BLaER1 (cell line): ENCODE measurements around the gene SERTAD1.

Source experiments
- H3K27ac ChIP-seq: shearing (Covaris generic); formaldehyde crosslinking; 2 replicates; pipeline ENCODE4 v1.8.1; 2022
- H3K27me3 ChIP-seq: shearing (Covaris generic); formaldehyde crosslinking; 2 replicates; pipeline ENCODE4 v1.8.1; 2022
- H3K36me3 ChIP-seq: shearing (Covaris generic); formaldehyde crosslinking; 2 replicates; pipeline ENCODE4 v1.8.1; 2022
- H3K4me1 ChIP-seq: shearing (Covaris generic); formaldehyde crosslinking; 2 replicates; pipeline ENCODE4 v1.8.1; 2022
- H3K4me2 ChIP-seq: shearing (Covaris generic); formaldehyde crosslinking; 2 replicates; pipeline ENCODE4 v1.8.1; 2022
- H3K4me3 ChIP-seq: shearing (Covaris generic); formaldehyde crosslinking; 2 replicates; pipeline ENCODE4 v1.8.1; 2022
- H3K9ac ChIP-seq: shearing (Covaris generic); formaldehyde crosslinking; 2 replicates; pipeline ENCODE4 v1.8.1; 2022
- H3K9me3 ChIP-seq: shearing (Covaris generic); formaldehyde crosslinking; 2 replicates; pipeline ENCODE4 v1.8.1; 2022
- H4K20me1 ChIP-seq: shearing (Covaris generic); formaldehyde crosslinking; 2 replicates; pipeline ENCODE4 v1.8.1; 2022
- Cebpa-rat ChIP-seq: shearing (Covaris generic); IDR thresholded peaks from 2 replicates; pipeline ENCODE4 v1.8.1; 2022

The SERTAD1 gene

DNA sequence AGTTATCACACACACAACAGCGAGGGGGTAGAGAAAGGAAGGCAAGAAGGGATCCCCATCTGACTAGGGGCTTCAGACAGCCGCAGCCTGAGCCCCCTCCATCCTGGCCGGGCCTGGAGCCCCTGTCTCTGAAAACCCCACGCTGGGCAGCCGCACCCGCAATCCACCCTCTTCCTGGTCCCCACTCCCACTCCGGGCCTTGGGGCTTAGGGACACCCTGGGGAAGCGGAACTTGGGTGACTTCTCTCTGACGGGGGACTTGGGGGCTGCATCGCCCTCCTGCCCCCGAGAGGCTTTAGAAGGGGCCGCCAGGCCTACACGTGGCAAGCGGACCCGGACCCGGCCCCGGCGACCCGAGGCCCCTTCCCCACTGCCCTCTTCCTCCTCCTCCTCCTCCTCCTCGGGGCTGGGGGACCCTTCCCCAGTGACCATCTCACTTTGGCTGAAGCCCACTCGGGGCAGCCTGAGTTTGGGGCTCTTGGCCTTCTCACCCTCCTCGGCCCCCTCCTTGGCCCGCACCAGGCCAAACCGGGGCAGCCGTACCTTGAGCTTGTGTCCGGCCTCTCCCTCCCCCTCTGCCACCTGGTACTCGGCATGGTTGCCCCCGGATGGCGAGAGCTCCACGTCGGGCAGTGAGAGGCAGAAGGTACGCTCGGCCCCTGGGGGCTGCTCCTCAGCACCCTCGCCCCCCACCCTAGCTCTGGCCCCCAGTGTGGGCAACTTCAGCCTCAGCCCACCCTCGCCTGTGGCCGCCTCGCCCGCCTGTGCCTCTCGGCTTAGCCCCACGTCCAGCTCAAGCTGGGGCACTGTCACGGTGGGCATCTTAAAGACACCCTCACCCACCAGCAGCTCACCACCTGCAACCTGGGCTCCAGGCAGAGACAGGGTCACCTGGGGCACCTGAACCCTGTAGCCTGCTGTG, 31.6 kb downstream of the SERTAD1 start:
- peaks cover 6% of the 10 kb centered on the region; the same call in 1 of the 2 replicates for H3K36me3 ChIP-seq
- peaks cover 8% of the 10 kb centered on the region; the same call in 1 of the 2 replicates for H3K4me1 ChIP-seq
- no peaks in the 10 kb centered on the region for H4K20me1 ChIP-seq
- no peaks in the 10 kb centered on the region for H3K9me3 ChIP-seq
- H3K4me2 ChIP-seq = no peak overlapping the region
- H3K4me3 ChIP-seq = no peak overlapping the region
- H3K9ac ChIP-seq = no peak overlapping the region
- no peaks in the 10 kb centered on the region for H3K27me3 ChIP-seq
- H3K27ac ChIP-seq = no peak overlapping the region
- TF ChIP-seq Cebpa-rat = no peak

DNA sequence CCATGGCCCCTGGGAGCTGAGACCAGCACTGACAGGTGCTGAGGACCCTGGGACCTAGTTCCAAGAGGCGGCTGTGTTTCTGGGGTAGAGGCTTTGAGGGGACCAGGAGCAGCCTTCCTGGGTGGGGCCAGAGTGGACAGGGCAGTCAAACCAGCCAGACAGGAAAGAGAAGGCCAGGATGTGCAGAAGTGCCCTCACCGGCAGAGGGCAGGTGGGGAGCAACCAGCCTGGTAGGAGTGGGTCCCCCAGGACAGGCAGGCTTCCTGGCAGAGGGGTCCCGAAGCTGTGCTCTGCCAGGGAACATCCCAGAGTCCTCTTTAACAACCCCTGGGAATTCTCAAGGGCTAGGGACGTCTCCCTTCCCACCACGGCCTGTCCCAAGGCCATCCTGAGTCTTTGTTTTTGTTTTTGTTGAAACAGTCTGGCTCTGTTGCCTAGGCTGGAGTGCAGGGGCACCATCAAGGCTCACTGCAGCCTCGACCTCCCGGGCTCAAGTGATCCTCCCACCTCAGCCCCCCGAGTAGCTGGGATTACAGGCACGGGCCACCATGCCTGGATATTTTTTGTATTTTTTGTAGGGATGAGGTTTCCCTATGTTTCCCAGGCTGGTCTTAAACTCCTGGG, 32.8 kb downstream of the SERTAD1 start:
- no peak for TF ChIP-seq Cebpa-rat
- no peak overlapping the region for H3K4me3 ChIP-seq
- H3K9ac ChIP-seq = no peak overlapping the region
- H3K9me3 ChIP-seq = no peaks in the 10 kb centered on the region
- H4K20me1 ChIP-seq = no peaks in the 10 kb centered on the region
- no peak overlapping the region for H3K27ac ChIP-seq
- H3K27me3 ChIP-seq = no peaks in the 10 kb centered on the region
- H3K4me2 ChIP-seq = no peak overlapping the region
- H3K36me3 ChIP-seq = peaks cover 6% of the 10 kb centered on the region; the same call in 1 of the 2 replicates
- peaks cover 8% of the 10 kb centered on the region; the same call in 1 of the 2 replicates for H3K4me1 ChIP-seq

- no peak for TF ChIP-seq Cebpa-rat
- no peak overlapping the region for H3K4me2 ChIP-seq
- H3K4me1 ChIP-seq = peaks cover 8% of the 10 kb centered on the region; the same call in 1 of the 2 replicates
- H3K36me3 ChIP-seq = no peaks in the 10 kb centered on the region; the same call in 1 of the 2 replicates
- H3K9me3 ChIP-seq = no peaks in the 10 kb centered on the region
- H3K4me3 ChIP-seq = no peak overlapping the region
- H4K20me1 ChIP-seq = no peaks in the 10 kb centered on the region
- H3K27ac ChIP-seq = no peak overlapping the region
- no peak overlapping the region for H3K9ac ChIP-seq
- no peaks in the 10 kb centered on the region for H3K27me3 ChIP-seq
Measured at GRCh38 chr19:40392123-40392522, 33.7 kb downstream of the SERTAD1 start.

DNA sequence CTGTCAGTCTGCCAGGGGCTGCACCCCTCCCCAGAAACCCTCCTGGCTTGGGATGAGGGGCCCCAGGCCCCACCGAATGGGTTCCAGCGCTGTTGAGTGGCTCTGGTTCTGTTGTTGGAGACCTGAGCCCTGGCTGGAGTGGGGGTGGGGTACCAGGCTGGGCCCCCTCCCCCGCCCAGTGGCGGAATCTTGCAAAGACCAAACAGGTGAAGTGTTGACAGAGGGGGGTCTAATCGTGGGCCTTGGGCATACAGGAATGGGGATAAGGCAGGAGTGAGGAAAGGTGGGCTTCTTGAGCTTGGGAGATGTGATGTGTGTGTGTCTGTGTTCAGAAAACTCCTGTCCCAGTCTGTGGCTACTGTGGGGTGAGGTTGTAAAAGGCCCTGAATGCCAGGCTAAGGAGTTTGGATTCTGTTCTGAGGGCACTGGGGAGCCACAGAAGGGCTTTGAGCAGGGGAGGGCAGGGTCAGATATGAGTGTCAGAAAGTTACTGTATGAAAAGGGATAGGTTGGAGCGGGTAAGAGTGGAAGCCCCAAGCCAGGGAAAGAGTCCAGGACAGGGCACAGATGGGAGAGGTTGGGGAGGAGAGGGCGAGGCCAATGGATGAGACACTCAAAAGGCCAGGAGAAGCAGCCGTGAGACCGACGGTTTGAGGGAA, 35.6 kb downstream of the SERTAD1 start, which contains the start of gene HIPK4:
TSS of gene HIPK4 (minus strand) at position 98 of the 659 bp plus-strand sequence. CDS start 279 bp downstream, outside the sequence.
- H3K4me1 ChIP-seq = peaks cover 5% of the 10 kb centered on the region; the same call in 1 of the 2 replicates
- no peaks in the 10 kb centered on the region for H3K27me3 ChIP-seq
- no peaks in the 10 kb centered on the region for H3K9me3 ChIP-seq
- H4K20me1 ChIP-seq = no peaks in the 10 kb centered on the region
- no peak within 1 kb of the TSS for H3K4me2 ChIP-seq
- H3K4me3 ChIP-seq = no peak within 1 kb of the TSS
- no peak within 1 kb of the TSS for H3K27ac ChIP-seq
- no peak within 1 kb of the TSS for H3K9ac ChIP-seq
- no peak for TF ChIP-seq Cebpa-rat
- no peaks in the 10 kb centered on the region for H3K36me3 ChIP-seq

- Histone ChIP-seq H4K20me1 (no peaks in the 10 kb centered on the region), H3K9me3 (no peaks in the 10 kb centered on the region)
- TF ChIP-seq Cebpa-rat = no peak
Measured at GRCh38 chr19:40389404-40390083, 36.2 kb downstream of the SERTAD1 start.

GRCh38 chr19:40388481-40388880, 37.3 kb downstream of the SERTAD1 start:
- no peak for TF ChIP-seq Cebpa-rat
- Histone ChIP-seq H3K4me1 (no peaks in the 10 kb centered on the region), H3K36me3 (no peaks in the 10 kb centered on the region), H3K4me2 (no peak overlapping the region), H3K4me3 (no peak overlapping the region), H3K9me3 (no peaks in the 10 kb centered on the region), H3K27me3 (no peaks in the 10 kb centered on the region), H3K9ac (no peak overlapping the region), H3K27ac (no peak overlapping the region), H4K20me1 (no peaks in the 10 kb centered on the region)

More at GRCh38 chr19:40389404-40390083, 36.2 kb downstream of the SERTAD1 start:
- Histone ChIP-seq H3K36me3 (no peaks in the 10 kb centered on the region), H3K4me2 (no peak overlapping the region), H3K27ac (no peak overlapping the region), H3K9ac (no peak overlapping the region), H3K27me3 (no peaks in the 10 kb centered on the region), H3K4me1 (no peaks in the 10 kb centered on the region), H3K4me3 (no peak overlapping the region)

DNA sequence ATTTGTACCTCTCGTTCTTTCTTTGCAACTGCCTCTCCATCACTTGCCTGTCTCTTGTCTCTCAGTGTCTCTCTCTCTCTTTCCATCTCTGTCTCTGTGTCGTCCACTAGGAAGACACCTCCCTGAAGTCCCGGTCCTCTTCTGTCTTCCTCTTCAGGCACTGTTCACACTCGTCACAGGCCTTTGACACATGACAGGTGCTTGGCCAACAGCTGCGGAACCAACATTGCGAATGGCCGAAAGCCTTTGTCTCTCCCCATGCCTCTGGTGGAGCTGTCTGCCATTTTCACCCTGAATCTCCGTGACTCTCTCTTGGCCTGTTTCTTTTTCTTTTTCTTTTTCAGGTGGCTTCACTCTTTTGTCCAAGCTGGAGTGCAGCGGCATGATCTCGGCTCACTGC, 38.6 kb downstream of the SERTAD1 start:
- Histone ChIP-seq H3K9ac (no peak overlapping the region), H3K36me3 (no peaks in the 10 kb centered on the region), H3K4me1 (no peaks in the 10 kb centered on the region), H3K4me3 (no peak overlapping the region), H3K4me2 (no peak overlapping the region), H4K20me1 (no peaks in the 10 kb centered on the region), H3K27me3 (no peaks in the 10 kb centered on the region), H3K9me3 (no peaks in the 10 kb centered on the region), H3K27ac (no peak overlapping the region)
- no peak for TF ChIP-seq Cebpa-rat

- no peak overlapping the region for H3K9ac ChIP-seq
- H3K4me2 ChIP-seq = no peak overlapping the region
- H3K27me3 ChIP-seq = no peaks in the 10 kb centered on the region
- H4K20me1 ChIP-seq = no peaks in the 10 kb centered on the region
- H3K36me3 ChIP-seq = no peaks in the 10 kb centered on the region; the same call in 1 of the 2 replicates
- no peaks in the 10 kb centered on the region for H3K4me1 ChIP-seq
- H3K9me3 ChIP-seq = no peaks in the 10 kb centered on the region
- no peak overlapping the region for H3K27ac ChIP-seq
- TF ChIP-seq Cebpa-rat = no peak
- H3K4me3 ChIP-seq = no peak overlapping the region
Measured at GRCh38 chr19:40383668-40384248, 42.0 kb downstream of the SERTAD1 start.

DNA sequence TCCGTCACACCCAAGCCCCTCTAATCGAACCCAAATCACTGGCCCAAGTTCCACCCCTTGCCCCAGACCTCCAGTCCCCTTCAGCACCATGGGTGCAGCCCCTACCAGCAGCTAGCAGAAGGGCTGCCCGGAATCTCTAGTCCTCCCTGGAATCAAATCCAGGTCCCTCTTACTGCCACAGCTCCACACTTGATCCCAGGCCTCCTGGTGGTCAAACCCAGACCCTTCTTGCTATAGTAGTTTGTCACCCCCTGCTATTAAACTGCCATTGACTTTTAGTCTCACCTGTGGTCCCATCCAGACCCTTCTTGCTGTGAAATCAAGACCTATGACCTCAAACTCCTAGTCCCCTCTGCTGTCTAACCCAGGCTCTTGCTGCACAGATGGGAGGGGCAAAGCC, 44.5 kb downstream of the SERTAD1 start:
- H3K4me1 ChIP-seq = no peaks in the 10 kb centered on the region
- H3K4me2 ChIP-seq = no peak overlapping the region
- TF ChIP-seq Cebpa-rat = no peak
- H4K20me1 ChIP-seq = no peaks in the 10 kb centered on the region
- H3K27ac ChIP-seq = no peak overlapping the region
- H3K27me3 ChIP-seq = no peaks in the 10 kb centered on the region
- H3K9me3 ChIP-seq = no peaks in the 10 kb centered on the region
- H3K4me3 ChIP-seq = no peak overlapping the region
- H3K9ac ChIP-seq = no peak overlapping the region
- H3K36me3 ChIP-seq = peaks cover 9% of the 10 kb centered on the region; the same call in 1 of the 2 replicates
